Astrocyte (in vitro differentiated cells and primary cell): ENCODE data around the gene BNIP5. TPM values are rescaled to one million over a fixed set of nuclear protein-coding genes. Genes with fewer than 3 reads are reported as not detected.

Experiments used
- DNase-seq: peaks from one replicate; pipeline ENCODE4 v3.0.0-alpha.2; 2010; ENCODE audit warnings: low read depth
- FAIRE-seq: peaks from 2 replicates; lab custom pipeline; 2011; peaks lifted over from hg19 to GRCh38; lab: Jason Lieb, UNC
- H2AFZ ChIP-seq: 2 replicates; pipeline ENCODE4 v1.6.0; 2012; ENCODE audit warnings: low read depth, low read length, inconsistent platforms
- H3K27ac ChIP-seq: 2 replicates; pipeline ENCODE4 v1.5.1; 2011; ENCODE audit warnings: low read depth, low read length, inconsistent platforms
- H3K27me3 ChIP-seq: 2 replicates; pipeline ENCODE4 v1.6.0; 2011; ENCODE audit warnings: low read length, inconsistent platforms; ENCODE audit not compliant: insufficient read depth
- H3K36me3 ChIP-seq: 2 replicates; pipeline ENCODE4 v1.5.1; 2011; ENCODE audit warnings: low read length, inconsistent platforms; ENCODE audit not compliant: insufficient read depth
- H3K4me1 ChIP-seq: 2 replicates; pipeline ENCODE4 v1.5.1; 2011; ENCODE audit warnings: low read length, inconsistent platforms; ENCODE audit not compliant: insufficient read depth
- H3K4me2 ChIP-seq: 2 replicates; pipeline ENCODE4 v1.6.0; 2012; ENCODE audit warnings: low read length, inconsistent platforms
- H3K4me3 ChIP-seq: 2 replicates; pipeline ENCODE4 v1.5.1; 2011; ENCODE audit warnings: low read depth, mild to moderate bottlenecking, low read length, inconsistent platforms; ENCODE audit not compliant: insufficient read depth
- H3K79me2 ChIP-seq: 2 replicates; pipeline ENCODE4 v1.6.0; 2012; ENCODE audit warnings: mild to moderate bottlenecking, low read length, inconsistent platforms; ENCODE audit not compliant: insufficient read depth
- H3K9ac ChIP-seq: 2 replicates; pipeline ENCODE4 v1.6.0; 2012; ENCODE audit warnings: mild to moderate bottlenecking, low read length, inconsistent platforms
- H3K9me3 ChIP-seq: 2 replicates; pipeline ENCODE4 v1.5.1; 2012; ENCODE audit warnings: low read depth, mild to moderate bottlenecking, low read length, inconsistent platforms; ENCODE audit not compliant: insufficient read depth
- H4K20me1 ChIP-seq: 2 replicates; pipeline ENCODE4 v1.6.0; 2012; ENCODE audit warnings: low read length, inconsistent platforms; ENCODE audit not compliant: insufficient read depth
- H3K27ac Mint-ChIP-seq: one replicate; pipeline ENCODE4 v1.8.0; 2021; ENCODE audit warnings: mild to moderate bottlenecking, mixed read lengths; ENCODE audit not compliant: unreplicated experiment
- H3K27me3 Mint-ChIP-seq: one replicate; pipeline ENCODE4 v1.8.0; 2021; ENCODE audit warnings: low read depth, mixed read lengths; ENCODE audit not compliant: unreplicated experiment
- H3K36me3 Mint-ChIP-seq: one replicate; pipeline ENCODE4 v1.8.0; 2021; ENCODE audit warnings: low read depth, mixed read lengths; ENCODE audit not compliant: unreplicated experiment
- H3K4me1 Mint-ChIP-seq: one replicate; pipeline ENCODE4 v1.8.0; 2021; ENCODE audit warnings: low read depth, mixed read lengths; ENCODE audit not compliant: unreplicated experiment
- H3K4me3 Mint-ChIP-seq: one replicate; pipeline ENCODE4 v1.8.0; 2021; ENCODE audit warnings: mild to moderate bottlenecking, moderate library complexity, mixed read lengths; ENCODE audit not compliant: unreplicated experiment
- H3K9me3 Mint-ChIP-seq: one replicate; pipeline ENCODE4 v1.8.0; 2021; ENCODE audit warnings: mild to moderate bottlenecking, mixed read lengths; ENCODE audit not compliant: unreplicated experiment
- EZH2 ChIP-seq: IDR thresholded peaks from 2 replicates; pipeline ENCODE4 v1.6.1; 2012; ENCODE audit warnings: mild to moderate bottlenecking, low read length, inconsistent platforms; ENCODE audit not compliant: insufficient read depth
- total RNA-seq: library from RNA; stranded (reverse); gene quantifications from 2 replicates; pipeline ENCODE4 v1.2.1, GENCODE V29; 2021
- TF ChIP-seq, protein P1 (sequence below): IDR thresholded peaks from 2 replicates; pipeline ENCODE4 v1.5.1; 2011; ENCODE audit warnings: low read depth, mild to moderate bottlenecking, inconsistent platforms, low read length, moderate library complexity; ENCODE audit not compliant: insufficient read depth

The BNIP5 gene
- total RNA-seq, 1 donor from 2014 or later: not detected

DNA sequence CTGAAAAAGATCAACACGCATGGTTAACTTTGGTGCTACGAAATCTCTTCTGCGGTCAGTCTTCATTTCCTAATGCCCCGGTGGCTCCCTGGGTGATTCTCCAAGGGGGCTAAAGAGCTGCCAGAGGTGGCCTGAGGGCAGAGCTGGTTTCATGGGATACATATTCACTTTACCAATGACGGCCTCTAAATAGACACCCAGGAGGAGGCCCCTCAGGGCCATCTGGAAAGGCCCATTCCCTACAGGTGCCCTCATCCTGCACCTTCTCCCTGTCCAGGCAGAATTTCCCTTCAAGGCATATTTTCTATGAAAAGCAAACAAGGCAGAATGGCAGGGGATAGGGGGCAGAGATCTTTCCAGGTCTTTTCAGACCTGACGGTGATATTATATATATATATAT is 12.5 kb downstream of the BNIP5 start:
- H3K27me3 Mint-ChIP-seq: peaks cover 23% of the 10 kb centered on the region
- no peak overlapping the region for H3K4me2 ChIP-seq
- no peak for FAIRE-seq
- H3K4me1 ChIP-seq: no peaks in the 10 kb centered on the region
- no peaks in the 10 kb centered on the region for H3K36me3 Mint-ChIP-seq
- no peaks in the 10 kb centered on the region for H3K79me2 ChIP-seq
- peaks cover 36% of the 10 kb centered on the region for H3K27me3 ChIP-seq
- H4K20me1 ChIP-seq: no peaks in the 10 kb centered on the region
- H3K27ac Mint-ChIP-seq: no peak overlapping the region
- peaks cover 6% of the 10 kb centered on the region for H3K4me1 Mint-ChIP-seq
- H3K27ac ChIP-seq: no peak overlapping the region
- no peak overlapping the region for H3K4me3 Mint-ChIP-seq
- no peaks in the 10 kb centered on the region for H3K9me3 ChIP-seq
- TF ChIP-seq, protein P1, sequence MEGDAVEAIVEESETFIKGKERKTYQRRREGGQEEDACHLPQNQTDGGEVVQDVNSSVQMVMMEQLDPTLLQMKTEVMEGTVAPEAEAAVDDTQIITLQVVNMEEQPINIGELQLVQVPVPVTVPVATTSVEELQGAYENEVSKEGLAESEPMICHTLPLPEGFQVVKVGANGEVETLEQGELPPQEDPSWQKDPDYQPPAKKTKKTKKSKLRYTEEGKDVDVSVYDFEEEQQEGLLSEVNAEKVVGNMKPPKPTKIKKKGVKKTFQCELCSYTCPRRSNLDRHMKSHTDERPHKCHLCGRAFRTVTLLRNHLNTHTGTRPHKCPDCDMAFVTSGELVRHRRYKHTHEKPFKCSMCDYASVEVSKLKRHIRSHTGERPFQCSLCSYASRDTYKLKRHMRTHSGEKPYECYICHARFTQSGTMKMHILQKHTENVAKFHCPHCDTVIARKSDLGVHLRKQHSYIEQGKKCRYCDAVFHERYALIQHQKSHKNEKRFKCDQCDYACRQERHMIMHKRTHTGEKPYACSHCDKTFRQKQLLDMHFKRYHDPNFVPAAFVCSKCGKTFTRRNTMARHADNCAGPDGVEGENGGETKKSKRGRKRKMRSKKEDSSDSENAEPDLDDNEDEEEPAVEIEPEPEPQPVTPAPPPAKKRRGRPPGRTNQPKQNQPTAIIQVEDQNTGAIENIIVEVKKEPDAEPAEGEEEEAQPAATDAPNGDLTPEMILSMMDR: no peak
- no peak for TF ChIP-seq EZH2
- no peaks in the 10 kb centered on the region for H3K36me3 ChIP-seq
- H3K9ac ChIP-seq: no peak overlapping the region
- DNase-seq: no peak
- H3K9me3 Mint-ChIP-seq: no peaks in the 10 kb centered on the region
- no peak overlapping the region for H3K4me3 ChIP-seq
- no peak overlapping the region for H2AFZ ChIP-seq

DNA sequence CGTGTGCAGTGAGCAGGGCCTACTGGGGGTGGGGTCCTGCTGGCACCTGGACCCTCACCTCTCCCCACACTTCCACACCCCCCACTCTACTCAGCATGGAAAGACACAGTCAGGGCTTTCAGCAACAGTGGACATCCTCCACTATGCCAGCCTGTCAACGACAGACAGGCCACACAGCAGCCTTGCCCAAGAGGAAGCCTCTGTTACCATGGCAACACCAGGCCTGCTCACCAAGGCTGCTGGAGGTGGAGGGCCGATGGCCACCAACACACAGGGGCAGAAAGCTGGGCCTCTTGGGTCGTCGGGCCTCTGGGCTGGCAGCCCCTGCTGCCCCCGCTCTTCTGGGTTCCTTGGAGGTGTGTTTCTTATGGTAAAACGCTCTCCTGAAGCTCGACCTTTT is 13.6 kb downstream of the BNIP5 start:
- no peak overlapping the region for H3K9ac ChIP-seq
- DNase-seq (no peak), FAIRE-seq (no peak)
- TF ChIP-seq EZH2: no peak
- TF ChIP-seq, protein P1: no peak
- no peaks in the 10 kb centered on the region for H3K36me3 ChIP-seq
- Mint-ChIP-seq H3K27me3 (peaks cover 21% of the 10 kb centered on the region), H3K36me3 (no peaks in the 10 kb centered on the region), H3K4me1 (peaks cover 6% of the 10 kb centered on the region), H3K9me3 (no peaks in the 10 kb centered on the region), H3K4me3 (no peak overlapping the region), H3K27ac (no peak overlapping the region)
- H3K27me3 ChIP-seq: peaks cover 25% of the 10 kb centered on the region
- H2AFZ ChIP-seq: no peak overlapping the region
- no peak overlapping the region for H3K4me3 ChIP-seq
- no peaks in the 10 kb centered on the region for H3K9me3 ChIP-seq
- H3K4me1 ChIP-seq: no peaks in the 10 kb centered on the region
- H3K4me2 ChIP-seq: no peak overlapping the region
- H3K79me2 ChIP-seq: no peaks in the 10 kb centered on the region
- no peaks in the 10 kb centered on the region for H4K20me1 ChIP-seq
- no peak overlapping the region for H3K27ac ChIP-seq

DNA sequence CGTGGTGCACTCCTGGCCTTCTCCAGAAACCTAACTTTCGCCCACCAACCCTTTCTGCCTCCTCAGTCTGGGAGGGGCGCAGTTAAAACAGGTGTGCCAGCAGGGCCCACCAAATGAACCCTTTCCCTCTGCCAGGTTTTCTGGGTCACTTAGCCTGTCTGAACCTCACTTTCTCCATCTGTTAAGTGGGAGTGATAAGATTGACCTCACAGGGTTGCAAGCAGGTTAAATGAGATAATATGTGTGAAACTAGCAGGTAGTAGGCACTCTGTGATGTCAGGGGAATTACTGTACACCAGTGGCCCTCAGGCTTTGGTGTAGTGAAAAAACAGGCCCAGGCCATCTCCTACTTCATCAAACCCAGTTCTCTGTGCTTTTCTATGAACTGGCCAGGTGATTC is 14.1 kb downstream of the BNIP5 start:
- Mint-ChIP-seq H3K27ac (no peak overlapping the region), H3K4me1 (peaks cover 6% of the 10 kb centered on the region), H3K27me3 (peaks cover 24% of the 10 kb centered on the region), H3K4me3 (no peak overlapping the region), H3K36me3 (no peaks in the 10 kb centered on the region), H3K9me3 (no peaks in the 10 kb centered on the region)
- no peak overlapping the region for H3K4me2 ChIP-seq
- DNase-seq (no peak), FAIRE-seq (no peak)
- H3K4me1 ChIP-seq: no peaks in the 10 kb centered on the region
- H3K9me3 ChIP-seq: no peaks in the 10 kb centered on the region
- no peaks in the 10 kb centered on the region for H3K36me3 ChIP-seq
- no peak overlapping the region for H3K4me3 ChIP-seq
- no peak overlapping the region for H3K27ac ChIP-seq
- H4K20me1 ChIP-seq: no peaks in the 10 kb centered on the region
- H3K9ac ChIP-seq: no peak overlapping the region
- no peak overlapping the region for H2AFZ ChIP-seq
- no peaks in the 10 kb centered on the region for H3K79me2 ChIP-seq
- peaks cover 20% of the 10 kb centered on the region for H3K27me3 ChIP-seq
- TF ChIP-seq EZH2: no peak
- TF ChIP-seq, protein P1: no peak
